SH-SY5Y (cell line): ENCODE measurements around the gene C10orf120.

Experiments used
- GATA2 ChIP-seq: IDR thresholded peaks from 2 replicates; pipeline ENCODE4 v1.6.1; 2011; ENCODE audit warnings: mild to moderate bottlenecking, low read depth, low read length
- GATA3 ChIP-seq: IDR thresholded peaks from 2 replicates; pipeline ENCODE4 v1.6.1; 2011; ENCODE audit warnings: low read depth, mild to moderate bottlenecking, low read length, moderate library complexity

DNA sequence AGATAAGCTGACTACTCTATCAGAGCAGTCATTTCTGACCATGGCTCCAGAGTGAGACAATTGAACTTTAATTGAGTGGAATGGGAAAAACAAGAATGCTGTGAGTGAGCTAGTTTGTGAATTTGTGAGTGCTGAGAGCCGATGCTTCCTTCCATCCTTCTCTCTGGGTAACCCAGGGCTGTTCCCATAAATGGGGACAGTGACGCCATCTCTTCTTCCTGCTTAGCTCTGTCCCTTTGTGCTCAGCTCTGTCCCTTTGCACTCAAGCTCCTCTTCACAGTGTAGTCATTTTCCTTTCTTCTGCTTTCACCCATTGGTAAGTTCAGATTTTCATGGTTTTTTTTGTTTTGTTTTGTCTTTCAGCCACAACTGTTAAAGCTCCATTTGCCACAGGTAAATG lies 24.4 kb downstream of the C10orf120 start:
- TF ChIP-seq GATA3 (no peak), GATA2 (no peak)
